C4-2B (cell line): ENCODE measurements around the gene DNAH6.

Experiments
- H3K27ac ChIP-seq: fragments of 450-650 bp; 2 replicates; pipeline ENCODE4 v1.5.1; 2017
- CTCF ChIP-seq: fragments of 450-650 bp; conservative IDR thresholded peaks from 2 replicates; pipeline ENCODE4 v1.5.1; 2017; ENCODE audit warnings: mild to moderate bottlenecking
- ZFX ChIP-seq: fragments of 450-650 bp; IDR thresholded peaks from 2 replicates; pipeline ENCODE4 v1.6.1; 2017

The DNAH6 gene

DNA sequence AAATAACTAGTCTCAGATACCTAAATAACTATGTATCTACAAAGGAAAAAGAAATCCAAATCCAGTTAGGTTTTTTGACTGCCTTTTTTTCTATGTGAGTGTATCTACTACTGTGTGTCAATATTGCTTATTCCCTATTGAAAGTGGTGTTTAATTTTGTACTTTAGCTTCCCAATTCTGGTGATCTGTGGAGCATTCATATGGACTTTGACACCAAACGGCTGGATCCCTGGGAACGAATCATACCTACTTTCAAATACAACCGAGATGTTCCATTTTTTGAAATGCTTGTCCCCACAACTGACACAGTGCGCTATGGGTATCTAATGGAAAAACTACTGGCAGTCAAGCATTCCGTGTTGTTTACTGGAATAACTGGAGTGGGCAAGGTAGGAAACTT lies 152.8 kb downstream of the DNAH6 start:
- TF ChIP-seq CTCF (no peak), ZFX (no peak)

GRCh38 chr2:84674099-84674498 lies 157.8 kb downstream of the DNAH6 start:
- no peak for TF ChIP-seq ZFX
- H3K27ac ChIP-seq, result no peak overlapping the region

More for the DNA sequence above, 152.8 kb downstream of the DNAH6 start:
- H3K27ac ChIP-seq, result no peak overlapping the region

GRCh38 chr2:84674586-84674985 lies 158.3 kb downstream of the DNAH6 start:
- no peak for TF ChIP-seq CTCF
- no peak for TF ChIP-seq ZFX
- H3K27ac ChIP-seq, result no peak overlapping the region

DNA sequence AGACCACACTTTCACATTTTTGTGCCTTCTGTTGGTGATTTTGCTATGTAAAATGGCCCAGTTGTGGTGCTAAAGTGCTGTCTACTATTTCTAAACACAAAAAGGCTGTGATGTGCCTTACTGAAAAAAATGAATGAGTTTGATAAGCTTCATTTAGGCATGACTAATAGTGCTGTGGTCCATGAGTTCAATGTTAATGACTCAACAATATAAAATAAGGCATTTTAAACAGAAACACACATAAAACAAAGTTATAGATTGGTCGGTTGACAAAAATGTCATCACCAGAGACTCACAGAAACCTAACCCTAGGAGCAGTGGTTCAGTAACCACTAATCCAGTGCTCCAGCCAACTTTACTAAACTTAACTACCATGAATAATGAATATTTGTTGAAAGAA lies 160.0 kb downstream of the DNAH6 start:
- H3K27ac ChIP-seq, result no peak overlapping the region
- no peak for TF ChIP-seq ZFX
- TF ChIP-seq CTCF, result no peak

GRCh38 chr2:84678214-84678613 lies 161.9 kb downstream of the DNAH6 start:
- TF ChIP-seq ZFX (no peak), CTCF (no peak)
- no peak overlapping the region for H3K27ac ChIP-seq

- TF ChIP-seq CTCF, result no peak
- TF ChIP-seq ZFX, result no peak
- H3K27ac ChIP-seq, result no peak overlapping the region
Measured at GRCh38 chr2:84686783-84687476, 170.6 kb downstream of the DNAH6 start.

DNA sequence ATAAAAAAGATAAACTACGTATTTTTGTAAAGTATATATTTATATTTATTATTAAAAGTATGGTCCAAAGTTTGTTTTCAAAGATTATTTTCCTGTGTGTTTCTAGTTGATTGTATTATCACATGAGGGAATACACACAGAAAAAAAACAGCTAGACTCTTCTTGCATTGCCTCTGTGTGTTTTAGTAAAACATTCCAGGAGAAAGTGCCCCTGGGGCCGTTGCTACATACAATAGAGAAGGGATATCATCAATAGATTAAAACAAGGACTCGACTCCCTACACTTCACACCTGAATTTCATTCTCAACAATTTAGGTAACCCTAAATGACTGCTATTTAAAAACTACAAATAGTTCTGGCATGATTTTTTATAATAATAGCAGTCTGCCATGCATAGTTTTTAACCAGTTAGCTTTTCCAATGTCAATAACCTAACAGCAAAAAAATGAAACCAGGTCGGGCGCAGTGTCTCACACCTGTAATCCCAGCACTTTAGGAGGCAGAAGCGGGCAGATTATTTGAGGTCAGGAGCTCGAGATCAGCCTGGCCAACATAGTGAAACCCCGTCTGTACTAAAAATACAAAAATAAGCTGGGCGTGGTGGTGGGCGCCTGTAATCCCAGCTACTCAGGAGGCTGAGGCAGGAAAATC lies 171.3 kb downstream of the DNAH6 start:
- H3K27ac ChIP-seq, result no peak overlapping the region
- TF ChIP-seq CTCF (no peak), ZFX (no peak)

- TF ChIP-seq ZFX (no peak), CTCF (no peak)
- no peak overlapping the region for H3K27ac ChIP-seq
Measured at GRCh38 chr2:84690225-84690624, 173.9 kb downstream of the DNAH6 start.
